IPS-15b (cell line): Measurements from ENCODE around the gene ANKRD22.

Experiments
- H3K27me3 ChIP-seq: one replicate; pipeline ENCODE4 v1.6.1; 2013; ENCODE audit warnings: low read length; ENCODE audit not compliant: control insufficient read depth, insufficient read depth
- H3K36me3 ChIP-seq: one replicate; pipeline ENCODE4 v1.6.1; 2013; ENCODE audit warnings: low read length; ENCODE audit not compliant: control insufficient read depth, insufficient read depth
- H3K4me1 ChIP-seq: one replicate; pipeline ENCODE4 v1.6.1; 2013; ENCODE audit warnings: mild to moderate bottlenecking, low read length; ENCODE audit not compliant: control insufficient read depth, insufficient read depth
- H3K4me3 ChIP-seq: one replicate; pipeline ENCODE4 v1.5.1; 2013; ENCODE audit warnings: low read depth, low read length
- H3K9ac ChIP-seq: one replicate; pipeline ENCODE4 v1.6.1; 2013; ENCODE audit warnings: low read depth, mild to moderate bottlenecking, low read length
- H3K9me3 ChIP-seq: one replicate; pipeline ENCODE4 v1.6.1; 2013; ENCODE audit warnings: mild to moderate bottlenecking, low read length; ENCODE audit not compliant: control insufficient read depth, insufficient read depth

Gene ANKRD22

DNA sequence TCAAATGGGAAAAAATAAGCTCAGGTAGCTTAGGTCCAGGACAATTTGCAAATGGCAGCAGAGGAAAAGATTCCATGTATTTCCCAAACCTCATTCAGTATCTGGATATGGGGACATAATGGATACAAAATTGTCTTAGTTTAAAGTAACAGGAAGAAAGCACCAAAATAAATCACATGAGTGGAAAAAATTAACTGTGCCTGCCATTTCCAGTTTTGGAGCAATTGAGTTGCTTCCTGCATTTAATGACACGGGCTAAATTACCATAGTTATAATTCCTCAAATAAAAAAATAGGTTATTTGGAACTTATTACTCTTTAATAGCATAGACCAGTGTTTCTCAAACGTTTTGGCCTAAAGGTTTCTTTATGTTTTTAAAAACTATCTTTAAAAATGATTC lies 22.1 kb upstream of the ANKRD22 start:
- Histone ChIP-seq H3K9me3 (no peaks in the 10 kb centered on the region), H3K9ac (no peak overlapping the region), H3K4me1 (no peaks in the 10 kb centered on the region), H3K4me3 (no peak overlapping the region), H3K36me3 (no peaks in the 10 kb centered on the region), H3K27me3 (peaks cover 6% of the 10 kb centered on the region)

DNA sequence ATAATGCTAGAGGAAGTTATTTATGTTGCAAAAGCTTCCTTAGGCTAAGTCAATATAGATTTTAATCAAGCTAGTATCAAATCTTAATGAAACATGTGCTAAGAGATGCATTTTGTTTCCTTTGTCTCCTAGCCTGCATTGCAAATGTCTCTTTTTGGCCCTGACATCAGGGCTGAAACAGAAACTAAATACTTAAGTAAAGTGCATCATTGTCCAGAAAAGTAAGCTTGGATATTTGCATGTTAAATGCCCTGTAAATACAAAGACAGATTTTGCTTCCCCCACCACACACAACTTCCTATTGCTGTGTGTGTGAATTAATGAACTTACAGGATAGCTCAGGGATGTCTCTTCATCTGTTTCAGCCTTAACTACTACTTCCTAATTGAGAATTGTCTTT lies 18.4 kb upstream of the ANKRD22 start:
- Histone ChIP-seq H3K4me3 (no peak overlapping the region), H3K36me3 (no peaks in the 10 kb centered on the region), H3K9ac (no peak overlapping the region), H3K27me3 (no peaks in the 10 kb centered on the region), H3K4me1 (no peaks in the 10 kb centered on the region), H3K9me3 (no peaks in the 10 kb centered on the region)

DNA sequence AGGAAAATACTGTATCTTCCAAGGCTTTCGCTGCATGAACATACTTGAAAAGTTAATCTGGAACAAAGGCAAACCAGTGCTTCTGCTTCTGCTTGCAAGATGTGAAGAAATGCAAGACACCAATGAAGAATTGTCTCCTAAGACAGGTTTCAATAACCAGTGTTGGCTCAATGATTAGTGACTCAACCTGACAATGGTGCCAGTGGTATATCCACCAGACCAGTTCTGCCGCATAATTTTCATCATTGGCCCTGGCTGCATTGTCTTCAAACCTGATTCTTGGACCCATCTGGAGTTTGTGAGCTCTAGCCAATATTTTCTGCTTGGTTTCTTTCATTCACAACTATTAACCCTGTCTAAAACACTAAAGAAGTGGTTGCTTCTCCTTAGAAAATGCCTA lies 14.8 kb upstream of the ANKRD22 start:
- Histone ChIP-seq H3K4me1 (no peaks in the 10 kb centered on the region), H3K4me3 (no peak overlapping the region), H3K36me3 (no peaks in the 10 kb centered on the region)

DNA sequence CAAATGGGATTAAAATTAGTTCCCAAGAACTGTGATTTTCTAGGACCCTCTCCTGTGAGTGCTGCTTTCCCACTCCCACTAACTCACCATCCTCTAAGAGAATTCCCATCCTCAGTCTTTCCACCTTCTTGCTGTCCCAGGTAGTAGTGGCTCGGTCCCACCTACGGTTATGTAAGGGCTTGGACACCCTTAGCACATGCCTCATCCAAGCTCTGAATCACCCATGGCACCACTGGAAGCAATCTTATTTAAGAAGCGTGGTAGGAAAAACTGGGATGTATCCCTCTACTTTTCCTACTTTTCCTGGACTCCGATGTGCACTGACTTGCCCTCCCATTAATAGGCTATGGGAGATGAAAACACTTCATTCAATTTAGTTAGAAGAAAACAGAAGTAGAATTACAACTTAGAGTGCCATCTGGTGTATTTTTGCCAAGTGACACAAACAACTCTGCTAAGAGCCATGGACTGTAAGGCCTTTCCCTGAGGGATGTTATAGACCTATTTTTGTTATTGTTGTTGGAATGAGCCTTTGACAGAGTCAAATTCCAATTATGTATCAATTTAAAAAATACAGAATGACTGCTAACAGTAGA lies 13.7 kb upstream of the ANKRD22 start:
- H3K4me1 ChIP-seq, result no peaks in the 10 kb centered on the region
- H3K4me3 ChIP-seq, result no peak overlapping the region
- no peaks in the 10 kb centered on the region for H3K9me3 ChIP-seq
- H3K27me3 ChIP-seq, result no peaks in the 10 kb centered on the region
- no peak overlapping the region for H3K9ac ChIP-seq
- H3K36me3 ChIP-seq, result no peaks in the 10 kb centered on the region

More for the DNA sequence above, 14.8 kb upstream of the ANKRD22 start:
- Histone ChIP-seq H3K9me3 (no peaks in the 10 kb centered on the region), H3K27me3 (no peaks in the 10 kb centered on the region), H3K9ac (no peak overlapping the region)

DNA sequence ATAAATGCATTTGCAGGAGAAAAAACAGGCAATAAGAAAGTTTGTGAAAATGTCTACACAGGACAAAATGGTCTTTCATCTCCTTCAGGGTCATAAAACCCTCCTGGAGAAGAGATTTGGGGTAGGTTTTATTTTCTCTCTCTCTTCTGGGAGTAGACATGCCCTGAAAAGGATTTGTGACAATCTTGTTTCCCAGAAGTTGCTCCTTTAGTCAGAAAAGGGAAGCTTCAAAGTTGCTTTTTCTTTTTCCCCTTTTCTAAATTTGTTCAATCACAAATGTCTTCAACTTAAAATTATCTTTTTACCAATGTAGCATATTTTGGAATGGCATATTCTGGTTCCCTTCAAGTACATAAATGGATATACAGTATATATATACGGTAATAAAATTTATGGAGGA lies 9.4 kb upstream of the ANKRD22 start:
- Histone ChIP-seq H3K9ac (no peak overlapping the region), H3K4me1 (no peaks in the 10 kb centered on the region), H3K4me3 (no peak overlapping the region), H3K27me3 (no peaks in the 10 kb centered on the region), H3K36me3 (no peaks in the 10 kb centered on the region), H3K9me3 (no peaks in the 10 kb centered on the region)

DNA sequence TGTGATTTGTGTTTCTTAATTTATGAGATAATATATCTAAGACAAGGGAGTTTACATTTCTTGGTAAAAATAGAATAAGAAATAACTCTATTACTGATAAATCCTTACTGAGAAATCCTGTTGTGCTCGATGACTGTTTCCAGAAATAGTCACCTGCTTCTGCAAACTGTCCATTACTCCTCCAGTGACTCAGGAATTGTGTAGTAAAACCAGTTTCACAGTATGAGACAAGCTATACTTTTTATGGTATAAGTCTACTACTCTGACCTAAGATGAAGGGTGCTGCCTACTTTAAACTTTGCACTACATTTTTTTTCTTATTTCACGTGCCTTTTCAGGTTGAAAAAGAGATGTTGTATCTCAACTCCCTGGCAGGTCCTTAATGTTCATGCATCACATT lies 6.8 kb upstream of the ANKRD22 start:
- H3K4me3 ChIP-seq, result no peak overlapping the region
- no peak overlapping the region for H3K9ac ChIP-seq
- no peaks in the 10 kb centered on the region for H3K27me3 ChIP-seq
- peaks cover 1% of the 10 kb centered on the region for H3K4me1 ChIP-seq
- no peaks in the 10 kb centered on the region for H3K9me3 ChIP-seq
- H3K36me3 ChIP-seq, result no peaks in the 10 kb centered on the region

DNA sequence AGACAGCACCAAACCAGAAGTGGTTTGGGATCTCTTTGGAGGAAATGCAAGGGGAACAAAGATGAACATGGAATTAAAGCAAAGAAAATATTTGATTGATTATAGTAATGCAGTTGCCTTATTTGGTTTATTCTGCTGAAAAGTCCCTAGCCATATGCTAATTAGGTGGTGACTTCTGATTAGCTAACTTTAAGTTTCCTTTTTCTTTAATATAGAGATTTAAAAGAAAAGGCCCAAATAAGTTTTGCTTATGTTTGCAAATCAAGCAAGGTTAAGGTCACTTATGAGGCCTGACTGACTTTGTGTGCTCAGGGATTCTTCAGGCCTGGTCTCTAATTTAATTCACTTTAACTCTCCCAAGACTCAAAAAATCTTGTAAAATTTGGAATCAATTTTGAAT lies 6.2 kb upstream of the ANKRD22 start:
- no peaks in the 10 kb centered on the region for H3K36me3 ChIP-seq
- H3K9ac ChIP-seq, result no peak overlapping the region
- H3K4me3 ChIP-seq, result no peak overlapping the region
- H3K9me3 ChIP-seq, result no peaks in the 10 kb centered on the region
- H3K4me1 ChIP-seq, result peaks cover 3% of the 10 kb centered on the region
- H3K27me3 ChIP-seq, result no peaks in the 10 kb centered on the region

DNA sequence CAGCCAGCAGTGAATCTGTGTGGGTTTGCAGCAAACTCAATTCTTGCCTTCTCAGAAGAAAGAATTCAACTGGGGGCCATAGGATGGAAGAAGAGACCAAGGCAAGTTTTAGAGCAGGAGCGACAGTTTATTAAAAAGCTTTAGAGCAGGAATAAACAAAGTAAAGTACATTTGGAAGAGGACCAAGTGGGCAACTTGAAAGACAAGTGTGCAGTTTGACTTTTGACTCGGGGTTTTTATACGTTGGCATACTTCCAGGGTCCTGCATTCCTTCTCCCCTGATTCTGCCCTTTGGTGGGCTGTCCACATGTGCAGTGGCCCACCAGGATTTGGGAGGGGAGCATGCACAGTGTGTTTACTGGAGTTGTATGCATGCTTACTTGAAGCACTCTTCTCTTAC lies 3.0 kb upstream of the ANKRD22 start:
- H3K4me1 ChIP-seq, result peaks cover 5% of the 10 kb centered on the region
- H3K4me3 ChIP-seq, result no peak overlapping the region
- no peak overlapping the region for H3K9ac ChIP-seq
- H3K27me3 ChIP-seq, result no peaks in the 10 kb centered on the region
- H3K36me3 ChIP-seq, result no peaks in the 10 kb centered on the region
- H3K9me3 ChIP-seq, result no peaks in the 10 kb centered on the region

DNA sequence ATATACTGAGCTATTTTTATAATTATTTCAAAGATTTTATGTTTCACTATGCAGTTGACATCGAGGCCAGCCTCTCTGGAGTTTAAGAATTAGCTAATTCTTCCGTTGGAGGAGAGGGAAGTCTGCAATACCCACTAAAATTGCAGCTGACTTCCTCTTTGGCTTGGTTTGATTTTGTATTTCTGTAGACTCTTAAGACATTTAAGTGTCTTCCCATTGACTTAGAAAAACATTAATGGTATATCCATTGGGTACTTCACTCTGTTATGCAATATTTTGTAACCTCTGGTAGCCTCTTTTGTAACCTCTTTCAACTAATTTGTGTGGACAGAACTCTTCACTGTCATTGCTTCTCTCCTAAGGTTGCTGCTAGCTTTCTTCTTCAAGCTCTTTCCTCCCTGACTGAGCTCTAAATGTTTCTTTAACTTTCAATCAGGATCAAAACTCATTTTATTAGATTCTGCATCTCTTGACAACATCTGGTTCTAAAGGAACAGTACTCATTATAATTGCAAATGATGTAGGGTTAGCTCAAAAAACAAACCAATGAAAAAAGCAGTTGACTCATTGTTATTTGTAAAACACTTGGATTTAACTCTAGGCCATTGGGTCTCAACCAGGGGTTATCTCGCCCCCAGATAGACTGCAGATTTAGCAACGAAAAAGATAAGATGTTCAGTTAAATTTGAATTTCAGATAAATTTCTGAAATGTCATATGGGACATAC lies 1.7 kb upstream of the ANKRD22 start:
- Histone ChIP-seq H3K9me3 (no peaks in the 10 kb centered on the region), H3K9ac (no peak overlapping the region), H3K27me3 (no peaks in the 10 kb centered on the region), H3K4me1 (peaks cover 5% of the 10 kb centered on the region), H3K36me3 (no peaks in the 10 kb centered on the region), H3K4me3 (no peak overlapping the region)

DNA sequence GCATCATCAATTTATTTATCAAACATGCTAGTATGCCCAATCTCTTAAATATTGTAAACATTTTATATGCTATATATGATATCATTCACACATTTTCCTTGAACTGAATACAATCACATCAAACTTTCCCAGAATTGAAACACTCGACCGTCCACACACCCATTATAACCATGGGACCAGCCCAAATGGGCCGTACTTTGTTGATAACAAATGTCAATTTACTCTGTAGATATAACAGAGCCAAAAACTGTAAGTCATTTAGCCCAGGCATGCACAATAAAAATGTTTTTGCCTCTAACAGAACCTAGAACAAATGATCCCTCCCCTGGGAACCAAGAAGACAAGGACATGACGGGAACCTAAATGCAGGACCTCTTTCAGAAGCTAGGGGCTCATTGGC lies 683 bp upstream of the ANKRD22 start:
- H3K36me3 ChIP-seq, result no peaks in the 10 kb centered on the region
- H3K9me3 ChIP-seq, result no peaks in the 10 kb centered on the region
- peaks cover 5% of the 10 kb centered on the region for H3K4me1 ChIP-seq

DNA sequence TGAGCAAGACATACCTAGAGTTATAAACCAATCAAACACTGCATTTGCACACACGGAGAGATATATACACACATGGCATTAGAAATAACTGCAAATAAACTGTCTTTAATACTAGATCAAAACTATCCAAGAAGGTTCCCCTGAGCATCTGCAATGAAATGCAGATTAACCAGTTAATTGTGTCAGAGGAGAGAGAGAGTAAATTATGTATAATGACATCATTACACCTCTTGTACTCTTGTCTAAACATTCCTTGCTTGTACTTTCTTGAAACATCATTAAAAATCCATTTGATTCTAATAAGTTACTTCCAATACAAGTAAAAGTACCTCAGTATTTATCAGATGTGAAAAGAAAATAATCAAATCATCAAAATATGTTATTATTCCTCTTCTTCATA lies 932 bp downstream of the ANKRD22 start:
- Histone ChIP-seq H3K27me3 (no peaks in the 10 kb centered on the region), H3K4me1 (peaks cover 5% of the 10 kb centered on the region), H3K36me3 (no peaks in the 10 kb centered on the region), H3K9ac (no peak overlapping the region), H3K9me3 (no peaks in the 10 kb centered on the region), H3K4me3 (no peak overlapping the region)

More for the DNA sequence above, 683 bp upstream of the ANKRD22 start:
- no peak overlapping the region for H3K4me3 ChIP-seq
- H3K27me3 ChIP-seq, result no peaks in the 10 kb centered on the region
- H3K9ac ChIP-seq, result no peak overlapping the region

DNA sequence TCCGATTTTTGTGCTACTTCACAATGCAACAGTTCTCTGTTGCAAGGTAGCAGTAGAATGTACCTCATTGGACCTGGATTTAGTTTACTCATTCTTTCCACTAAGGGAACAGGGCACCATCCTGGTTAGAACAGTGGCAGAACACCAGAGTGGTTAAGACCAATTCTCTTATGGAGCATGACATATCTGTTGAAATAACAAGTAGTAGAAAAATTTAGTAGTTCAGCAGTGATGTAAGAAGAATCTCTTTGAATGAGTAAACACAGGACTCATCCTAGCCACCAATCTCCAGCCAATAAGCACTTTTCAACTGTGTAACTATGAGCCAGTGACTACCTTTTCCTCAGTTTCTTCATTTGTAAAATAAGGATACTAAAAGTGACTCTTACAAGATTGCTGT lies 2.4 kb downstream of the ANKRD22 start:
- peaks cover 5% of the 10 kb centered on the region for H3K4me1 ChIP-seq

More for the DNA sequence above, 2.4 kb downstream of the ANKRD22 start:
- no peaks in the 10 kb centered on the region for H3K9me3 ChIP-seq
- H3K36me3 ChIP-seq, result no peaks in the 10 kb centered on the region
- H3K4me3 ChIP-seq, result no peak overlapping the region
- no peaks in the 10 kb centered on the region for H3K27me3 ChIP-seq
- H3K9ac ChIP-seq, result no peak overlapping the region
